HCT116 (cell line): ENCODE results near the gene RAI1. TPM values are rescaled to one million over a fixed set of nuclear protein-coding genes. Genes with fewer than 3 reads are reported as not detected.

Source experiments
- ATAC-seq: fragments of 200-7000 bp; cut with Tn5 transposase; 2 replicates; pipeline ENCODE4 v1.9.1; 2020; ENCODE audit warnings: mild to moderate bottlenecking, moderate library complexity
- BruUV-seq: library from RNA; stranded (reverse); fragments of 400-500 nt; replicated peaks from 2 replicates; lab custom pipeline; 2021; lab: Mats Ljungman, UMichigan
- CTCF ChIA-PET: fragments of 300-600 bp; sonication (Branson Sonifier 250); formaldehyde crosslinking; loops from one replicate; lab custom pipeline; 2021; ENCODE audit warnings: antibody characterized with exemption; lab: Charles Lee
- POLR2A ChIA-PET: fragments of 300-600, 350-600 bp; sonication (Branson Sonifier 250); formaldehyde crosslinking; loops from one replicate; lab custom pipeline; 2021; ENCODE audit warnings: antibody characterized with exemption; lab: Charles Lee
- RAD21 ChIA-PET, 2 experiments: fragments of 300-600 bp; sonication (Branson Sonifier 250); formaldehyde crosslinking; loops; one replicate each; lab custom pipeline; 2023; ENCODE audit warnings: low total read pairs in 2 of 2; ENCODE audit not compliant: uncharacterized antibody in 2 of 2, unreplicated experiment in 2 of 2, low non-redundant PET in 1 of 2; lab: Charles Lee
- DNase-seq: peaks from one replicate; pipeline ENCODE4 v3.0.0-alpha.2; 2010; ENCODE audit warnings: low read depth, low spot score
- H2AFZ ChIP-seq: fragments of 200-600 bp; shearing (Covaris generic), sonication (generic); 2 replicates; pipeline ENCODE4 v1.6.1; 2017; ENCODE audit warnings: low read depth, mixed run types, mixed read lengths, antibody characterized with exemption, low read length; ENCODE audit not compliant: poor library complexity, severe bottlenecking
- H3K27ac ChIP-seq: 2 replicates; pipeline ENCODE4 v1.5.1; 2012; ENCODE audit warnings: low read depth, low read length
- H3K27me3 ChIP-seq: fragments of 200-600 bp; sonication (generic); 2 replicates; pipeline ENCODE4 v1.6.1; 2016; ENCODE audit warnings: mixed run types, low read length, mixed read lengths; ENCODE audit not compliant: insufficient read depth
- H3K36me3 ChIP-seq, 2 experiments: fragments of 200-500 bp in 1 of 2; fragments of 200-600 bp in 1 of 2; sonication (Bioruptor generic) in 1 of 2; sonication (generic) in 1 of 2; 2 replicates each; pipeline versions ENCODE4 v1.5.1 to v1.6.1; 2014 to 2016; ENCODE audit warnings: low read length in 2 of 2, inconsistent platforms in 1 of 2, mixed read lengths in 1 of 2, mixed run types in 1 of 2; ENCODE audit not compliant: insufficient read depth in 2 of 2, control insufficient read depth in 1 of 2
- H3K4me1 ChIP-seq, 2 experiments: fragments of 200-600 bp in 1 of 2; sonication (generic) in 1 of 2; 2 replicates each; pipeline versions ENCODE4 v1.5.1 to v1.6.1; 2012 to 2017; ENCODE audit warnings: low read length in 2 of 2, inconsistent platforms in 1 of 2, mild to moderate bottlenecking in 1 of 2, mixed read lengths in 1 of 2, mixed run types in 1 of 2, moderate library complexity in 1 of 2; ENCODE audit not compliant: insufficient read depth in 2 of 2, control insufficient read depth in 1 of 2
- H3K4me2 ChIP-seq: fragments of 200-600 bp; sonication (generic); 2 replicates; pipeline ENCODE4 v1.6.1; 2017; ENCODE audit warnings: mixed run types, low read length, mixed read lengths
- H3K4me3 ChIP-seq, 2 experiments: fragments of 200-600 bp in 1 of 2; sonication (generic) in 1 of 2; replicated peaks in 1 of 2; 2 replicates each; pipeline ENCODE4 v1.5.1; 2011 to 2016; ENCODE audit warnings: low read length in 2 of 2, control low read depth in 1 of 2, low read depth in 1 of 2, mild to moderate bottlenecking in 1 of 2, mixed read lengths in 1 of 2, mixed run types in 1 of 2
- H3K79me2 ChIP-seq: fragments of 200-600 bp; sonication (generic); 2 replicates; pipeline ENCODE4 v1.6.1; 2017; ENCODE audit warnings: mild to moderate bottlenecking, mixed run types, low read length, moderate library complexity, mixed read lengths; ENCODE audit not compliant: insufficient read depth
- H3K9ac ChIP-seq: fragments of 200-600 bp; sonication (generic); 2 replicates; pipeline ENCODE4 v1.6.1; 2016; ENCODE audit warnings: low read length, mixed read lengths
- H3K9me2 ChIP-seq: fragments of 200-600 bp; sonication (generic), shearing (Covaris generic); 2 replicates; pipeline ENCODE4 v1.6.1; 2017; ENCODE audit warnings: mixed run types, mild to moderate bottlenecking, moderate library complexity; ENCODE audit not compliant: insufficient read depth
- H3K9me3 ChIP-seq, 2 experiments: fragments of 200-500 bp in 1 of 2; fragments of 200-600 bp in 1 of 2; sonication (Bioruptor generic) in 1 of 2; sonication (generic) in 1 of 2; 2 replicates each; pipeline ENCODE4 v1.6.1; 2014 to 2017; ENCODE audit warnings: low read length in 2 of 2, mixed read lengths in 2 of 2, inconsistent platforms in 1 of 2, low read depth in 1 of 2, mild to moderate bottlenecking in 1 of 2, mixed run types in 1 of 2, moderate library complexity in 1 of 2; ENCODE audit not compliant: control insufficient read depth in 1 of 2, insufficient read depth in 1 of 2
- H4K20me1 ChIP-seq: fragments of 200-600 bp; sonication (generic), shearing (Covaris generic); 2 replicates; pipeline ENCODE4 v1.6.1; 2017; ENCODE audit warnings: mixed run types, mild to moderate bottlenecking, moderate library complexity; ENCODE audit not compliant: insufficient read depth
- CEBPB ChIP-seq: IDR thresholded peaks from 2 replicates; pipeline ENCODE4 v1.6.1; 2012; ENCODE audit warnings: low read depth
- EGR1 ChIP-seq: IDR thresholded peaks from 2 replicates; pipeline ENCODE4 v1.6.1; 2012; ENCODE audit warnings: low read depth
- EZH2 ChIP-seq: fragments of 200-600 bp; sonication (generic); IDR thresholded peaks from 2 replicates; pipeline ENCODE4 v1.6.1; 2017; ENCODE audit warnings: antibody characterized with exemption, mixed run types
- EZH2phosphoT487 ChIP-seq: fragments of 200-600 bp; IDR thresholded peaks from 2 replicates; pipeline ENCODE4 v1.6.1; 2018; ENCODE audit warnings: antibody characterized with exemption, borderline replicate concordance
- MAX ChIP-seq: IDR thresholded peaks from 2 replicates; pipeline ENCODE4 v1.6.1; 2012
- POLR2A ChIP-seq: IDR thresholded peaks from 2 replicates; pipeline ENCODE4 v1.7.0; 2011; ENCODE audit warnings: borderline replicate concordance; ENCODE audit not compliant: insufficient read depth, insufficient read length; ENCODE audit errors: extremely low read depth
- RAD21 ChIP-seq: IDR thresholded peaks from 2 replicates; pipeline ENCODE4 v1.6.1; 2012; ENCODE audit warnings: low read depth, mild to moderate bottlenecking
- REST ChIP-seq: IDR thresholded peaks from 2 replicates; pipeline ENCODE4 v1.6.1; 2012; ENCODE audit warnings: low read depth
- YY1 ChIP-seq: IDR thresholded peaks from 2 replicates; pipeline ENCODE4 v1.6.1; 2011; ENCODE audit warnings: low read length, low read depth, moderate library complexity, mild to moderate bottlenecking; ENCODE audit not compliant: insufficient replicate concordance; ENCODE audit errors: extremely low read depth
- ZBTB33 ChIP-seq: IDR thresholded peaks from 2 replicates; pipeline ENCODE4 v1.6.1; 2011; ENCODE audit warnings: mild to moderate bottlenecking, low read length, moderate library complexity; ENCODE audit not compliant: insufficient replicate concordance; ENCODE audit errors: extremely low read depth
- ZFX ChIP-seq: fragments of 450-650 bp; IDR thresholded peaks from 2 replicates; pipeline ENCODE4 v1.6.1; 2017
- intact Hi-C: fragments of 100-400 bp; cut with micrococcal nuclease; formaldehyde crosslinking; loops from 2 replicates; pipeline ENCODE4 v1.10.0; 2022
- total RNA-seq: library from RNA; stranded (reverse); gene quantifications from one replicate; pipeline ENCODE4 v1.2.1, GENCODE V29; 2021; ENCODE audit not compliant: unreplicated experiment

Gene RAI1
- total RNA-seq, 1 experiment from 2014 or later, result 38.5 TPM

- no peak for ATAC-seq
- CTCF ChIA-PET, result interaction anchor here (0.5 kb wide), 1 partner anchor 176 kb away, joined by 4 read pairs; no protein-coding TSS in a partner anchor
- TF ChIP-seq EGR1 (no peak), EZH2phosphoT487 (no peak), YY1 (no peak), RAD21 (no peak), ZFX (no peak), CEBPB (no peak), EZH2 (no peak), POLR2A (no peak), MAX (no peak)
- TF ChIP-seq, all 23 proteins: peak for 0
- no peak overlapping the region for H3K27ac ChIP-seq
- H3K4me2 ChIP-seq, result peak overlapping the region; percentile 73
- H3K4me1 ChIP-seq, result peaks cover 17 to 36% of the 10 kb centered on the region in 2 experiments; a peak in 3 of 4 replicates
- peak overlapping the region; percentile 32; the same call in 1 of the 2 replicates for H3K9ac ChIP-seq
- H3K9me3 ChIP-seq, result no peaks in the 10 kb centered on the region
- RAD21 ChIA-PET, result no interaction called here
- no peaks in the 10 kb centered on the region for H3K9me2 ChIP-seq
- H3K27me3 ChIP-seq, result no peaks in the 10 kb centered on the region
- no peaks in the 10 kb centered on the region for H4K20me1 ChIP-seq
- no peaks in the 10 kb centered on the region for H3K79me2 ChIP-seq
- no peak overlapping the region for H3K4me3 ChIP-seq
- POLR2A ChIA-PET, result interaction anchor here (1.5 kb wide), 1 partner anchor 162 kb away, joined by 6 read pairs; the partner anchor contains the start of gene SREBF1
- peak overlapping the region; percentile 83 for H2AFZ ChIP-seq
- DNase-seq, result no peak
- BruUV-seq, result no TSS peak
- H3K36me3 ChIP-seq, result no peaks in the 10 kb centered on the region
- intact Hi-C loops, result no loop called here
These were observed 5.8 kb upstream of the RAI1 start for GRCh38 chr17:17675416-17675815.

- no peaks in the 10 kb centered on the region for H3K9me2 ChIP-seq
- H3K27ac ChIP-seq, result no peak overlapping the region
- peak; percentile 48 for DNase-seq
- peaks cover 23 to 42% of the 10 kb centered on the region in 2 experiments; a peak in 3 of 4 replicates for H3K4me1 ChIP-seq
- peak overlapping the region; percentile 83 for H2AFZ ChIP-seq
- ChIA-PET RAD21 (no interaction called here), CTCF (interaction anchor here (0.5 kb wide), 1 partner anchor 177 kb away, joined by 4 read pairs; no protein-coding TSS in a partner anchor), POLR2A (interaction anchor here (1.5 kb wide), 1 partner anchor 161 kb away, joined by 6 read pairs; the partner anchor contains the start of gene SREBF1)
- no peaks in the 10 kb centered on the region for H3K27me3 ChIP-seq
- no peaks in the 10 kb centered on the region for H3K79me2 ChIP-seq
- no peaks in the 10 kb centered on the region for H3K9me3 ChIP-seq
- peak overlapping the region; percentile 73 for H3K4me2 ChIP-seq
- H3K4me3 ChIP-seq, result peak overlapping the region in 1 of 2 experiments; percentile 27; a peak in 1 of 4 replicates
- intact Hi-C loops, result no loop called here
- H3K36me3 ChIP-seq, result no peaks in the 10 kb centered on the region
- H4K20me1 ChIP-seq, result no peaks in the 10 kb centered on the region
- ATAC-seq, result peak; percentile 66
- BruUV-seq, result no TSS peak
- H3K9ac ChIP-seq, result peak overlapping the region; percentile 32; the same call in 1 of the 2 replicates
- TF ChIP-seq ZBTB33, result no peak
- no peak for TF ChIP-seq REST
- TF ChIP-seq EZH2phosphoT487, result no peak
These were observed 5.2 kb upstream of the RAI1 start for GRCh38 chr17:17675925-17676534.
